ENCODE measurements around the gene NCOA3.

- TF ChIP-seq CTCF (conservative IDR thresholded peaks at IDR 0.05; ENCODE audit: low read depth, low read length) = no peak
- no peak for TF ChIP-seq EZH2phosphoT487 (IDR thresholded peaks at IDR 0.05; ENCODE audit: borderline replicate concordance, low read length)
- TF ChIP-seq EZH2 (IDR thresholded peaks at IDR 0.05; ENCODE audit: low read length, unreplicated experiment) = no peak
These were observed 8.0 kb downstream of the NCOA3 start for GRCh38 chr20:47509685-47510084.
